Sigmoid colon (tissue), 7 donors: ENCODE results near the gene PRSS56. TPM values are rescaled to one million over a fixed set of nuclear protein-coding genes. Genes with fewer than 3 reads are reported as not detected.

Experiments
- DNase-seq: peaks from one replicate; pipeline ENCODE4 v3.0.0-alpha.2; 2019
- H3K27ac ChIP-seq, 4 donors: fragments of 200-600 bp; sonication (generic); one replicate each; pipeline ENCODE4 v1.5.1; 2016 to 2019; ENCODE audit warnings: mild to moderate bottlenecking in 1 of 4
- H3K27me3 ChIP-seq, 3 donors: fragments of 200-600 bp; sonication (generic); one replicate each; pipeline ENCODE4 v1.5.1; 2019; ENCODE audit warnings: mild to moderate bottlenecking in 1 of 3
- H3K36me3 ChIP-seq, 4 donors: fragments of 200-600 bp; sonication (generic); one replicate each; pipeline ENCODE4 v1.5.1; 2016 to 2019
- H3K4me1 ChIP-seq, 4 donors: fragments of 200-600 bp; sonication (generic); one replicate each; pipeline ENCODE4 v1.5.1; 2017 to 2019
- H3K4me3 ChIP-seq, 4 donors: fragments of 200-600 bp; sonication (generic); one replicate each; pipeline ENCODE4 v1.5.1; 2017 to 2019; ENCODE audit warnings: mild to moderate bottlenecking in 2 of 4, moderate library complexity in 1 of 4
- H3K9me3 ChIP-seq, 4 donors: fragments of 200-600 bp in 3 of 4; sonication (generic) in 3 of 4; one replicate each; pipeline versions ENCODE4 v1.5.1 to v1.6.1; 2013 to 2019
- EP300 ChIP-seq, 4 donors: sonication (generic); formaldehyde crosslinking; IDR thresholded peaks; one replicate each; pipeline ENCODE4 v1.6.1; 2017; ENCODE audit warnings: antibody characterized with exemption in 4 of 4
- POLR2A ChIP-seq, 2 donors: fragments of 450-650 bp; IDR thresholded peaks; one replicate each; pipeline ENCODE4 v1.6.1; 2016; ENCODE audit warnings: antibody characterized with exemption in 2 of 2, mild to moderate bottlenecking in 2 of 2, moderate library complexity in 2 of 2
- POLR2AphosphoS5 ChIP-seq, 4 donors: sonication (generic); formaldehyde crosslinking; IDR thresholded peaks; one replicate each; pipeline ENCODE4 v1.6.1; 2017; ENCODE audit warnings: antibody characterized with exemption in 4 of 4
- WGBS, 2 donors: extraction: QIAGEN DNeasy Blood & Tissue Kit; methylation state at CpG; one replicate each; pipeline ENCODE4 v1.1.7; 2013; 5-methylcytosine and 5-hydroxymethylcytosine counted together
- intact Hi-C: fragments of 100-400 bp; cut with DNase I; formaldehyde crosslinking; loops from one replicate; pipeline ENCODE4 v1.15.1; 2023
- polyA plus RNA-seq, 3 donors: library from polyadenylated mRNA; stranded (reverse); fragments of 200-250 nt; gene quantifications; one replicate each; pipeline ENCODE4 v1.2.3, GENCODE V29; 2013
- total RNA-seq, 4 donors: library from RNA; depleted of rRNA; stranded (reverse); fragments of >200 nt; gene quantifications; one replicate each; pipeline ENCODE4 v1.1.0, GENCODE V29; 2016
- TF ChIP-seq, protein P1 (sequence below), 4 experiments: fragments of 450-650 bp in 3 of 4; fragments of 200-600 bp in 1 of 4; IDR thresholded peaks; one replicate each; pipeline ENCODE4 v1.5.1; 2016 to 2019; ENCODE audit warnings: antibody characterized with exemption in 4 of 4, mild to moderate bottlenecking in 3 of 4, moderate library complexity in 2 of 4
- donor health status: healthy with polysubstance abuse.
- donor health status: Bipolar disorder and iron deficiency.
- donor health status: healthy.

Gene PRSS56
- total and polyA plus RNA-seq, 7 donors = not detected

DNA sequence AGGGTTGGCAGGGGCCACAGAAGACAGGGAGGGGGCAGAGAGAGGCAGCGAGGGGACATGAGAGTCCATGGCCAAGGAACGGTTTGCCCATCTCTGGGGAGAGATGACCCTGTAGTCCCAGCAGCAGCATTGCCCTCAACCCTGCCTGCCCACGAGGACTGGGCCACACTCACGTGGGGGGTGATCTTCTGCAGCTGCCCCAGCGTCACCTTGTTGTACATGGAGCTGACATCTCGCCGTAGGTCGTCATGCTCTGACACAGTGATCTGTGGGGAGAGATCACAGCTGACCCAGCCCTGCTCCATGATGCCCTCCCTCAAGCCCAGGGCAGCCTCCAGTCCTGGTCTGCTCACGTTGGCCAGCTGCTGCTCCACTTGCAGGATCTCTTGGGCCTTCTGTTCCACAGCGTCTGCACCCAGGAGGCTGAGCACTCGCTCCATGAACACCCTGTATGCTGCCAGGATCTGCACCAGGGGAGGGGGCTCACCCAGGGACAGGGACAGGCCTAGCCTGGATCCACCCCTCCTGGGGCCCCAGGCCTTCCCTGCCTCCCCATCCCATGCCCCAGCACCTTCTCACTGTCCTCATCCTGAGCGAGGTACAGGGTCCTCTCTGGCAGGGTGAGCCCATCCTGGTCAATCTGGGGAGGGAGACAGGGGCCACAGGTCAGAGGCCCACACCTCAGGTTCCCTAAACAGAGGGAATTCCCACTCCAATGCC lies 35.4 kb upstream of the PRSS56 start:
- DNase-seq = peak; percentile 46
- H3K27me3 ChIP-seq = peaks cover 26 to 83% (median 38%) of the 10 kb centered on the region in 3 donors
- 77 to 81% methylated on average over 12 of the region's 12 CpGs for WGBS, 2 donors
- no peak overlapping the region for H3K4me3 ChIP-seq
- TF ChIP-seq, protein P1, sequence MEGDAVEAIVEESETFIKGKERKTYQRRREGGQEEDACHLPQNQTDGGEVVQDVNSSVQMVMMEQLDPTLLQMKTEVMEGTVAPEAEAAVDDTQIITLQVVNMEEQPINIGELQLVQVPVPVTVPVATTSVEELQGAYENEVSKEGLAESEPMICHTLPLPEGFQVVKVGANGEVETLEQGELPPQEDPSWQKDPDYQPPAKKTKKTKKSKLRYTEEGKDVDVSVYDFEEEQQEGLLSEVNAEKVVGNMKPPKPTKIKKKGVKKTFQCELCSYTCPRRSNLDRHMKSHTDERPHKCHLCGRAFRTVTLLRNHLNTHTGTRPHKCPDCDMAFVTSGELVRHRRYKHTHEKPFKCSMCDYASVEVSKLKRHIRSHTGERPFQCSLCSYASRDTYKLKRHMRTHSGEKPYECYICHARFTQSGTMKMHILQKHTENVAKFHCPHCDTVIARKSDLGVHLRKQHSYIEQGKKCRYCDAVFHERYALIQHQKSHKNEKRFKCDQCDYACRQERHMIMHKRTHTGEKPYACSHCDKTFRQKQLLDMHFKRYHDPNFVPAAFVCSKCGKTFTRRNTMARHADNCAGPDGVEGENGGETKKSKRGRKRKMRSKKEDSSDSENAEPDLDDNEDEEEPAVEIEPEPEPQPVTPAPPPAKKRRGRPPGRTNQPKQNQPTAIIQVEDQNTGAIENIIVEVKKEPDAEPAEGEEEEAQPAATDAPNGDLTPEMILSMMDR (IDR thresholded peaks at IDR 0.05) = no peak
- no peak for TF ChIP-seq EP300 (IDR thresholded peaks at IDR 0.05)
- TF ChIP-seq POLR2AphosphoS5 (IDR thresholded peaks at IDR 0.05) = no peak
- no peak for TF ChIP-seq POLR2A (IDR thresholded peaks at IDR 0.05)
- no peaks in the 10 kb centered on the region for H3K9me3 ChIP-seq
- no peaks in the 10 kb centered on the region for H3K36me3 ChIP-seq
- H3K27ac ChIP-seq = no peak overlapping the region
- intact Hi-C loops = no loop called here
- peaks cover 0 to 12% (median 10%) of the 10 kb centered on the region in 4 donors for H3K4me1 ChIP-seq

DNA sequence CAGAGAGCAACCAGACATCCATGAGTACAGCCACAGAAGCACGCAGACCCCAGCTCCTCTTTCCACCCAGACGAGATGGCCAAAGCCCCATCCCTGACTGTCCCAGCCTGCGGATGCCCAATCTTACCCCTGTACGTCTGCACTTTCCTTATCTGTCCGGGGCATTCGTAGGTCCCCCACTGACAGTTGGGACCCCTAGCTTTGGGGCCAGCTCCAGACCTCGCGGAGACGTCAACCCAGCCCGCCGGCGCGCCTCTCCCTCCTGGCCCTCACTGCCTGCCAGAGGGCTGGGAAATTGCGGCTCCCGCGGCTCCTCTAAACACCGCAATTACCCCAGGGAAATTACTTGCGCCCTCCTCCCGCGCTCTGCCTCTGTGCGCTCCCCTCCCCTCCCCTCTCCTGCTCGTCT lies 34.8 kb upstream of the PRSS56 start:
- intact Hi-C loops = no loop called here
- peak; percentile 40 for DNase-seq
- TF ChIP-seq POLR2A (IDR thresholded peaks at IDR 0.05) = no peak
- H3K4me1 ChIP-seq = peaks cover 0 to 12% (median 10%) of the 10 kb centered on the region in 4 donors
- H3K27ac ChIP-seq = no peak overlapping the region
- no peaks in the 10 kb centered on the region for H3K9me3 ChIP-seq
- WGBS, 2 donors = 9% methylated on average over 22 of the region's 22 CpGs
- H3K27me3 ChIP-seq = peaks cover 26 to 86% (median 38%) of the 10 kb centered on the region in 3 donors
- H3K4me3 ChIP-seq = no peak overlapping the region
- no peaks in the 10 kb centered on the region for H3K36me3 ChIP-seq

DNA sequence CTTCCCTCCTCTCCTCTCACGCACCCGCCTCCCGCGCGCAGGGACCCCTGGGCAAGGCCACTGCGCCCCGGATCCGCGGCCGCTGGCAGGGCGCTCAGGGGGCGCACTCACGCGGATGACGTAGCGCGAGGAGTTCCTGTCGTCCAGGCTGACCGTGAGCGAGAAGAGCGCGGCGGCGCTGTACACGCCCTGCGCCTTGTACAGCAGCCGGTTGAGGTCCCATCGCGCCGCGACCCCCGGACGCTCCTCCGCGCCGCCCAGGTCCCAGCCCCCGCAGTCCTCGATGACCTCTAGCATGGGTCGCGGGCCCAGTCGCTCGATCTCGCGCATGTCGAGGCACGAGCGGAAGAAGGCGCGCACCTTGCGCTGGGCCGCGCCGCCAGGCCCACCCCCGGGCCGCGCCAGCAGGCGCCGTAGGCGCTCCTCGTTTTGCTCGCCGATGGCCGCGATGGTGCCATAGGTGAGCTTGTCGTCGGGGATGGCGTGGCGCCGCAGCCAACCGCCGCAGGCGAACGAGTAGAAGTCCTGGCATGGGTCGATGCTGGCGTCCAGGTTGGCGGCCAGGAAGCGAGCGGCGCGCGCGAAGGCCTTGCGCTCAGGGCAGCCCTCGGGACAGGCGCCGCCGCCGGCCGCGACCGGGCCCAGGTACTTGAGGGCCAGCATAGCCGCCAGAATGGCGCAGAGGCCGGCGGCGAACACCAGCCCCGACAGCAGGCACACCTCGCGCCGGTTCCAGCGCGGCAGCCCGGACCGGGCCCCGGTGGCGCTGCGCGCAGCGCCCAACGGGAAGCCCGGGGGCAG lies 34.2 kb upstream of the PRSS56 start:
- no peaks in the 10 kb centered on the region for H3K9me3 ChIP-seq
- TF ChIP-seq, protein P1 (IDR thresholded peaks at IDR 0.05) = no peak
- TF ChIP-seq EP300 (IDR thresholded peaks at IDR 0.05) (no peak), POLR2AphosphoS5 (IDR thresholded peaks at IDR 0.05) (no peak), POLR2A (IDR thresholded peaks at IDR 0.05) (no peak)
- no peak overlapping the region for H3K4me3 ChIP-seq
- H3K27ac ChIP-seq = no peak overlapping the region
- H3K27me3 ChIP-seq = peaks cover 26 to 86% (median 38%) of the 10 kb centered on the region in 3 donors
- DNase-seq = peak; percentile 30
- 4 to 7% methylated on average over 111 of the region's 111 CpGs for WGBS, 2 donors
- H3K36me3 ChIP-seq = no peaks in the 10 kb centered on the region
- H3K4me1 ChIP-seq = peaks cover 0 to 12% (median 10%) of the 10 kb centered on the region in 4 donors
- intact Hi-C loops = no loop called here

DNA sequence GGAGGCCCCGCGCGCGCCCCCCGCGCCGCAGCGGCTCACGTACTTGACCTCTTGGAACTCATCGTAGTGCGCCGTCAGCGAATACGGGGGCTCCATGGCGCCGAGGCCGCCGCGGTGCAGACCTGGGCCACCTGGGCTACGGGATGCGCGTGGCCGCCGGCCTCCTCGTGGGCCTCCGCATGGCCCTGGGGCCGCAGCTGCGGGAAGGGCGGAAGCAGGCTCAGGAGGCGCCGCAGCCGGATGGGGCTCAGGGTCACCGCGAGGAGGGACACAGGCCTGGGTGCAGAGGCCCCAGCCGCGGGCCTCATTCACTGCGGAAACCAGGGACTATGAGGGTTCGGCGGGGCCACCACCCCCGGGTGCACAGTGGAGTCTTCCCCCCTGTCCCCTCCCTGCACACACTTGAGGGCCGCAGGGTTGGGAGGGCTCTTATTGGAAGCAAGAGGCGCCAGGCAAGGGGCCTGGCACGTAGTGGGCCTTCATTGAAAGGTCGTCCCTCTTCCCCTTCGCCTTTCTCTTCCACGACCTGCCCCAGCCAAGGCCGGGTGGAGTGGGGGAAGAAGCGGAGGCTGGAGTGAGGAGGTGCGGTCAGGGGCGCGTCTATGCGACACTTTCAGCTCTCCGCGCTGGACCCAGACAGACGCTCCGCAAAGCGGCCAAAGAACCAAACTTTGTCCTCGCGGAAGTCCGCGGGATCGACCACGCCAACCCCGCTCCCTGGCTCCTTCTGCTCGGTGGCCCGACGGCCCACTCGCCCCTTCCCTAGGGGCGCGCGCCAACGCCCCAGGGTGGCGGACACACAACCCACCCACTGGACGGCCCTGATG lies 33.4 kb upstream of the PRSS56 start:
- intact Hi-C loops = no loop called here
- peak overlapping the region in 2 of 4 donors; percentile 19 for H3K4me3 ChIP-seq
- peak; percentile 38 for DNase-seq
- no peaks in the 10 kb centered on the region for H3K36me3 ChIP-seq
- 4 to 8% methylated on average over 74 of the region's 74 CpGs for WGBS, 2 donors
- H3K9me3 ChIP-seq = no peaks in the 10 kb centered on the region
- TF ChIP-seq, protein P1 (IDR thresholded peaks at IDR 0.05) = no peak
- TF ChIP-seq POLR2AphosphoS5 (IDR thresholded peaks at IDR 0.05) (no peak), POLR2A (IDR thresholded peaks at IDR 0.05) (no peak), EP300 (IDR thresholded peaks at IDR 0.05) (no peak)
- H3K27me3 ChIP-seq = peaks cover 26 to 82% (median 38%) of the 10 kb centered on the region in 3 donors
- H3K4me1 ChIP-seq = peaks cover 0 to 12% (median 10%) of the 10 kb centered on the region in 4 donors
- no peak overlapping the region for H3K27ac ChIP-seq
